NCI-H748 (cell line): ENCODE results near the gene AMBRA1.
"Not testable (repeated sequence)": the region's sequence is repeated elsewhere in the genome, so short reads cannot be mapped to it uniquely, and the experiment has no call there.

Experiments
- DNase-seq: peaks from one replicate; lab custom pipeline; 2025; ENCODE audit not compliant: unreplicated experiment; lab: John Stamatoyannopoulos, UW

AMBRA1 gene

GRCh38 chr11:46534711-46535110 lies 59.1 kb downstream of the AMBRA1 start:
- no peak for DNase-seq

GRCh38 chr11:46533396-46534100 lies 60.3 kb downstream of the AMBRA1 start:
- DNase-seq = no peak

GRCh38 chr11:46529928-46530574 lies 63.8 kb downstream of the AMBRA1 start:
- DNase-seq = no peak

GRCh38 chr11:46529095-46529905 lies 64.5 kb downstream of the AMBRA1 start:
- DNase-seq = peak; percentile 68

GRCh38 chr11:46528445-46529094 lies 65.3 kb downstream of the AMBRA1 start:
- DNase-seq = no peak

GRCh38 chr11:46527591-46528130 lies 66.2 kb downstream of the AMBRA1 start:
- no peak for DNase-seq

GRCh38 chr11:46526216-46527215 lies 67.3 kb downstream of the AMBRA1 start:
- no peak for DNase-seq

GRCh38 chr11:46524201-46524770 lies 69.5 kb downstream of the AMBRA1 start:
- peak; percentile 8 for DNase-seq

GRCh38 chr11:46523290-46523689 lies 70.5 kb downstream of the AMBRA1 start:
- no peak for DNase-seq

- DNase-seq = no peak
Observed at GRCh38 chr11:46522682-46523281, 71.0 kb downstream of the AMBRA1 start.

- DNase-seq = no peak
Observed at GRCh38 chr11:46521961-46522681, 71.7 kb downstream of the AMBRA1 start.

GRCh38 chr11:46520971-46521745 lies 72.7 kb downstream of the AMBRA1 start:
- DNase-seq = no peak

GRCh38 chr11:46519351-46519750 lies 74.5 kb downstream of the AMBRA1 start:
- no peak for DNase-seq

- not testable (repeated sequence) for DNase-seq
Observed at GRCh38 chr11:46518928-46519327, 74.9 kb downstream of the AMBRA1 start.

GRCh38 chr11:46514370-46514769 lies 79.5 kb downstream of the AMBRA1 start:
- no peak for DNase-seq

- DNase-seq = peak; percentile 17
Observed at GRCh38 chr11:46513934-46514342, 79.9 kb downstream of the AMBRA1 start.

GRCh38 chr11:46512261-46512881 lies 81.5 kb downstream of the AMBRA1 start:
- no peak for DNase-seq
